PC-3 (cell line): ENCODE measurements around the gene FANCE. TPM values are rescaled to one million over a fixed set of nuclear protein-coding genes. Genes with fewer than 3 reads are reported as not detected.
A peak's percentile ranks its signal among the peaks of the same experiment; 100 is the strongest.

ENCODE experiments used
- ATAC-seq: fragments of 200-7000 bp; cut with Tn5 transposase; 2 replicates; pipeline ENCODE4 v1.9.1; 2020; ENCODE audit warnings: mild to moderate bottlenecking, moderate library complexity
- BruUV-seq: library from RNA; stranded (reverse); fragments of 400-500 nt; replicated peaks from 2 replicates; lab custom pipeline; 2021; lab: Mats Ljungman, UMichigan
- CTCF ChIA-PET: fragments of 300-600 bp; sonication (Branson Sonifier 250); formaldehyde crosslinking; loops from one replicate; lab custom pipeline; 2022; ENCODE audit warnings: antibody characterized with exemption; lab: Charles Lee
- POLR2A ChIA-PET: fragments of 300-600 bp; sonication (Branson Sonifier 250); formaldehyde crosslinking; loops from one replicate; lab custom pipeline; 2022; ENCODE audit warnings: antibody characterized with exemption; ENCODE audit not compliant: unreplicated experiment; lab: Charles Lee
- DNase-seq: peaks from one replicate; pipeline ENCODE4 v3.0.0-alpha.2; 2015
- H2AFZ ChIP-seq: fragments of 300-600 bp; sonication (generic); 2 replicates; pipeline ENCODE4 v1.6.0; 2016; ENCODE audit warnings: antibody characterized with exemption, low read length
- H3F3A ChIP-seq: fragments of 300-600 bp; sonication (generic); one replicate; pipeline ENCODE4 v1.6.0; 2017; ENCODE audit warnings: antibody characterized with exemption, low read length, control low read depth, mild to moderate bottlenecking; ENCODE audit not compliant: unreplicated experiment
- H3K27ac ChIP-seq: fragments of 300-600 bp; sonication (generic); 2 replicates; pipeline ENCODE4 v1.5.1; 2016; ENCODE audit warnings: mild to moderate bottlenecking, low read length
- H3K27me3 ChIP-seq: fragments of 300-600 bp; sonication (generic); 2 replicates; pipeline ENCODE4 v1.6.1; 2016; ENCODE audit warnings: low read length, mixed read lengths
- H3K36me3 ChIP-seq: fragments of 300-600 bp; sonication (generic); 2 replicates; pipeline ENCODE4 v1.6.1; 2016; ENCODE audit warnings: low read depth, mixed run types, low read length, mixed read lengths
- H3K4me1 ChIP-seq: fragments of 300-600 bp; sonication (generic); 2 replicates; pipeline ENCODE4 v1.5.1; 2016; ENCODE audit warnings: low read length; ENCODE audit not compliant: insufficient read depth
- H3K4me2 ChIP-seq: fragments of 300-600 bp; sonication (generic); 2 replicates; pipeline ENCODE4 v1.6.0; 2016; ENCODE audit warnings: low read length
- H3K4me3 ChIP-seq: fragments of 300-600 bp; sonication (generic); 2 replicates; pipeline ENCODE4 v1.5.1; 2016; ENCODE audit warnings: mild to moderate bottlenecking, low read length, mixed read lengths
- H3K79me2 ChIP-seq: fragments of 300-600 bp; sonication (generic); 2 replicates; pipeline ENCODE4 v1.6.1; 2017; ENCODE audit warnings: low read length, mixed read lengths
- H3K9ac ChIP-seq: fragments of 300-600 bp; sonication (generic); 2 replicates; pipeline ENCODE4 v1.6.0; 2016; ENCODE audit warnings: mild to moderate bottlenecking, low read length
- H3K9me2 ChIP-seq: fragments of 300-600 bp; sonication (generic); replicated peaks from 2 replicates; pipeline ENCODE4 v1.6.1; 2016; ENCODE audit warnings: mixed run types, low read length, mixed read lengths
- H3K9me3 ChIP-seq: fragments of 300-600 bp; sonication (generic); 2 replicates; pipeline ENCODE4 v1.6.1; 2016; ENCODE audit warnings: low read length, mixed read lengths
- H4K20me1 ChIP-seq: fragments of 300-600 bp; sonication (generic); 2 replicates; pipeline ENCODE4 v1.6.1; 2016; ENCODE audit warnings: low read length, mixed read lengths
- EZH2 ChIP-seq: fragments of 300-600 bp; sonication (generic); IDR thresholded peaks from one replicate; pipeline ENCODE4 v1.6.1; 2017; ENCODE audit warnings: antibody characterized with exemption, mild to moderate bottlenecking, low read length; ENCODE audit not compliant: unreplicated experiment
- EZH2phosphoT487 ChIP-seq: fragments of 300-600 bp; sonication (generic); IDR thresholded peaks from 2 replicates; pipeline ENCODE4 v1.6.1; 2018; ENCODE audit warnings: mild to moderate bottlenecking, antibody characterized with exemption, low read length, borderline replicate concordance
- intact Hi-C: fragments of 100-400 bp; cut with micrococcal nuclease; formaldehyde crosslinking; loops from 2 replicates; pipeline ENCODE4 v1.9.0; 2023
- total RNA-seq: library from RNA; depleted of rRNA; stranded (reverse); fragments of >200 nt; gene quantifications from 2 replicates; pipeline ENCODE4 v1.2.3, GENCODE V29; 2014
- TF ChIP-seq, protein P1 (sequence below): fragments of 300-600 bp; sonication (generic); conservative IDR thresholded peaks from 2 replicates; pipeline ENCODE4 v1.5.1; 2017; ENCODE audit warnings: antibody characterized with exemption, low read depth, mild to moderate bottlenecking, low read length

Gene FANCE
- total RNA-seq, 1 experiment from 2014 or later, result 13.8 TPM

GRCh38 chr6:35454391-35455110 lies 2.4 kb downstream of the FANCE start:
- BruUV-seq, result no TSS peak
- CTCF ChIA-PET, result no interaction called here
- Histone ChIP-seq H3K4me2 (peak overlapping the region; percentile 80), H3K27me3 (no peaks in the 10 kb centered on the region), H3K4me1 (peaks cover 16% of the 10 kb centered on the region), H3K27ac (no peak overlapping the region), H3K36me3 (no peaks in the 10 kb centered on the region; the same call in 1 of the 2 replicates), H3K9me2 (no peaks in the 10 kb centered on the region), H4K20me1 (no peaks in the 10 kb centered on the region), H3F3A (no peaks in the 10 kb centered on the region), H2AFZ (no peak overlapping the region), H3K9ac (no peak overlapping the region), H3K9me3 (no peaks in the 10 kb centered on the region), H3K4me3 (no peak overlapping the region), H3K79me2 (peaks cover 24% of the 10 kb centered on the region)
- ATAC-seq (no peak), DNase-seq (no peak)
- intact Hi-C loops, result no loop called here
- POLR2A ChIA-PET, result no interaction called here
- TF ChIP-seq EZH2phosphoT487 (no peak), EZH2 (no peak)
- TF ChIP-seq, protein P1, sequence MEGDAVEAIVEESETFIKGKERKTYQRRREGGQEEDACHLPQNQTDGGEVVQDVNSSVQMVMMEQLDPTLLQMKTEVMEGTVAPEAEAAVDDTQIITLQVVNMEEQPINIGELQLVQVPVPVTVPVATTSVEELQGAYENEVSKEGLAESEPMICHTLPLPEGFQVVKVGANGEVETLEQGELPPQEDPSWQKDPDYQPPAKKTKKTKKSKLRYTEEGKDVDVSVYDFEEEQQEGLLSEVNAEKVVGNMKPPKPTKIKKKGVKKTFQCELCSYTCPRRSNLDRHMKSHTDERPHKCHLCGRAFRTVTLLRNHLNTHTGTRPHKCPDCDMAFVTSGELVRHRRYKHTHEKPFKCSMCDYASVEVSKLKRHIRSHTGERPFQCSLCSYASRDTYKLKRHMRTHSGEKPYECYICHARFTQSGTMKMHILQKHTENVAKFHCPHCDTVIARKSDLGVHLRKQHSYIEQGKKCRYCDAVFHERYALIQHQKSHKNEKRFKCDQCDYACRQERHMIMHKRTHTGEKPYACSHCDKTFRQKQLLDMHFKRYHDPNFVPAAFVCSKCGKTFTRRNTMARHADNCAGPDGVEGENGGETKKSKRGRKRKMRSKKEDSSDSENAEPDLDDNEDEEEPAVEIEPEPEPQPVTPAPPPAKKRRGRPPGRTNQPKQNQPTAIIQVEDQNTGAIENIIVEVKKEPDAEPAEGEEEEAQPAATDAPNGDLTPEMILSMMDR, result no peak

- ChIA-PET POLR2A (no interaction called here), CTCF (no interaction called here)
- no peak overlapping the region for H3K4me2 ChIP-seq
- BruUV-seq, result no TSS peak
- no peaks in the 10 kb centered on the region for H3K9me2 ChIP-seq
- peaks cover 21% of the 10 kb centered on the region for H3K79me2 ChIP-seq
- H3K36me3 ChIP-seq, result no peaks in the 10 kb centered on the region; the same call in 1 of the 2 replicates
- ATAC-seq (no peak), DNase-seq (no peak)
- TF ChIP-seq EZH2phosphoT487 (no peak), EZH2 (no peak)
- TF ChIP-seq, protein P1, result no peak
- H3F3A ChIP-seq, result no peaks in the 10 kb centered on the region
- intact Hi-C loops, result no loop called here
- H3K9me3 ChIP-seq, result no peaks in the 10 kb centered on the region
- no peak overlapping the region for H2AFZ ChIP-seq
- H3K4me3 ChIP-seq, result no peak overlapping the region
- H3K4me1 ChIP-seq, result peaks cover 13% of the 10 kb centered on the region
- no peak overlapping the region for H3K27ac ChIP-seq
- no peaks in the 10 kb centered on the region for H4K20me1 ChIP-seq
- H3K9ac ChIP-seq, result no peak overlapping the region
- no peaks in the 10 kb centered on the region for H3K27me3 ChIP-seq
Observed at GRCh38 chr6:35457907-35458306, 5.8 kb downstream of the FANCE start.

GRCh38 chr6:35461270-35461669 lies 9.1 kb downstream of the FANCE start:
- H3K27ac ChIP-seq, result no peak overlapping the region
- no peaks in the 10 kb centered on the region for H3K9me2 ChIP-seq
- no peaks in the 10 kb centered on the region for H3F3A ChIP-seq
- H3K79me2 ChIP-seq, result no peaks in the 10 kb centered on the region
- H3K4me3 ChIP-seq, result no peak overlapping the region
- no peaks in the 10 kb centered on the region; the same call in 1 of the 2 replicates for H3K36me3 ChIP-seq
- ATAC-seq, result no peak
- DNase-seq, result peak; percentile 68
- BruUV-seq, result no TSS peak
- peaks cover 3% of the 10 kb centered on the region; the same call in 1 of the 2 replicates for H3K4me1 ChIP-seq
- H4K20me1 ChIP-seq, result no peaks in the 10 kb centered on the region
- TF ChIP-seq, protein P1, result no peak
- TF ChIP-seq EZH2 (no peak), EZH2phosphoT487 (no peak)
- H3K27me3 ChIP-seq, result no peaks in the 10 kb centered on the region
- no peaks in the 10 kb centered on the region for H3K9me3 ChIP-seq
- H3K4me2 ChIP-seq, result no peak overlapping the region
- ChIA-PET POLR2A (no interaction called here), CTCF (no interaction called here)
- no peak overlapping the region for H2AFZ ChIP-seq
- intact Hi-C loops, result no loop called here
- no peak overlapping the region for H3K9ac ChIP-seq
